Glutamatergic neuron (in vitro differentiated cells): ENCODE results near the gene ABCB10. TPM values are rescaled to one million over a fixed set of nuclear protein-coding genes. Genes with fewer than 3 reads are reported as not detected.

Source experiments
- DNase-seq: peaks from one replicate; pipeline ENCODE4 v3.0.0; 2022
- H3K27ac Mint-ChIP-seq: one replicate; pipeline ENCODE4 v1.8.0; 2020; ENCODE audit warnings: mild to moderate bottlenecking, mixed read lengths, inconsistent platforms; ENCODE audit not compliant: unreplicated experiment
- H3K27me3 Mint-ChIP-seq: one replicate; pipeline ENCODE4 v1.8.0; 2020; ENCODE audit warnings: mild to moderate bottlenecking, moderate library complexity, mixed read lengths, inconsistent platforms; ENCODE audit not compliant: unreplicated experiment
- H3K36me3 Mint-ChIP-seq: one replicate; pipeline ENCODE4 v1.8.0; 2020; ENCODE audit warnings: mild to moderate bottlenecking, mixed read lengths, inconsistent platforms; ENCODE audit not compliant: unreplicated experiment
- H3K4me1 Mint-ChIP-seq: one replicate; pipeline ENCODE4 v1.8.0; 2020; ENCODE audit warnings: mild to moderate bottlenecking, low read depth, mixed read lengths, inconsistent platforms; ENCODE audit not compliant: unreplicated experiment
- H3K4me3 Mint-ChIP-seq: one replicate; pipeline ENCODE4 v1.8.0; 2020; ENCODE audit warnings: mild to moderate bottlenecking, mixed read lengths, inconsistent platforms; ENCODE audit not compliant: unreplicated experiment
- H3K9me3 Mint-ChIP-seq: one replicate; pipeline ENCODE4 v1.8.0; 2020; ENCODE audit warnings: mild to moderate bottlenecking, moderate library complexity, mixed read lengths, inconsistent platforms; ENCODE audit not compliant: unreplicated experiment
- total RNA-seq: library from RNA; stranded (reverse); fragmentation: NEBNext Ultra II Directional; extraction: Animal tissue kit (Norgen Biotek cat#: 25700); gene quantifications from one replicate; pipeline ENCODE4 v1.2.1, GENCODE V29; 2021; ENCODE audit not compliant: unreplicated experiment
- TF ChIP-seq, protein P1 (sequence below): fragments of 200-600 bp; sonication (generic); IDR thresholded peaks from one replicate; pipeline ENCODE4 v1.5.0; 2021; ENCODE audit not compliant: partially characterized antibody, unreplicated experiment

ABCB10 gene
- total RNA-seq, 1 donor from 2014 or later, result 15.0 TPM

DNA sequence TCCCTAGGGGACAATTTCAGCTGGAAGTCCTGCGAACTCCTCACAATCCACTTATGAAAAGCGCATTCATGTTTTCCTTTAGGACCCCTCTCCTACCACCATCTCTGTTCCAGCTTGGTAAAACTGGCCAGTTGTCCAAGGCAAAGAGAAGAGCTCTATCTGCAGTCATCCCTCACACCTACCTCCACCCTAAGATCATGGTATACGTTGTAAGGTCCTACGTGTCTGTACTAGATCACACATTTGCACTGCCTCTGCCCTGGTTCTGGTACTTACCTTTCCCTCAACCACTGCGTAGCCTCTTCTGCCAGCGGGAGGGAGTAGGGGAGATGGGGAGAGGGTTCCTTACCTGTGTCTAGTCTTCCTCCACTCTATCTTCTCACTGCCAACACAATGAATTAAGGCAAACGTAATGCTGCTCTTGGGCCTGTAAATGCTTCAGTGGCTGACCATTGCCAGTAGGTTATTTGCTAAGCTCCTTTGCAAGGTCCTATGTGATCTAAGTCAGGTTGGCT lies 49.6 kb downstream of the ABCB10 start:
- no peak for DNase-seq
- H3K4me1 Mint-ChIP-seq, result peaks cover 10% of the 10 kb centered on the region

GRCh38 chr1:229507951-229508822 lies 50.3 kb downstream of the ABCB10 start, which contains the start of gene NUP133:
Gene NUP133, minus strand, starts transcription at chr1:229508341. Its CDS starts 92 bp downstream, at chr1:229508249.
- TF ChIP-seq, protein P1, sequence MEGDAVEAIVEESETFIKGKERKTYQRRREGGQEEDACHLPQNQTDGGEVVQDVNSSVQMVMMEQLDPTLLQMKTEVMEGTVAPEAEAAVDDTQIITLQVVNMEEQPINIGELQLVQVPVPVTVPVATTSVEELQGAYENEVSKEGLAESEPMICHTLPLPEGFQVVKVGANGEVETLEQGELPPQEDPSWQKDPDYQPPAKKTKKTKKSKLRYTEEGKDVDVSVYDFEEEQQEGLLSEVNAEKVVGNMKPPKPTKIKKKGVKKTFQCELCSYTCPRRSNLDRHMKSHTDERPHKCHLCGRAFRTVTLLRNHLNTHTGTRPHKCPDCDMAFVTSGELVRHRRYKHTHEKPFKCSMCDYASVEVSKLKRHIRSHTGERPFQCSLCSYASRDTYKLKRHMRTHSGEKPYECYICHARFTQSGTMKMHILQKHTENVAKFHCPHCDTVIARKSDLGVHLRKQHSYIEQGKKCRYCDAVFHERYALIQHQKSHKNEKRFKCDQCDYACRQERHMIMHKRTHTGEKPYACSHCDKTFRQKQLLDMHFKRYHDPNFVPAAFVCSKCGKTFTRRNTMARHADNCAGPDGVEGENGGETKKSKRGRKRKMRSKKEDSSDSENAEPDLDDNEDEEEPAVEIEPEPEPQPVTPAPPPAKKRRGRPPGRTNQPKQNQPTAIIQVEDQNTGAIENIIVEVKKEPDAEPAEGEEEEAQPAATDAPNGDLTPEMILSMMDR, result no peak
- peak within 1 kb of the TSS; percentile 95 for H3K27ac Mint-ChIP-seq
- peaks cover 9% of the 10 kb centered on the region for H3K9me3 Mint-ChIP-seq
- no peaks in the 10 kb centered on the region for H3K36me3 Mint-ChIP-seq
- H3K4me3 Mint-ChIP-seq, result peak within 1 kb of the TSS; percentile 94
- peaks cover 10% of the 10 kb centered on the region for H3K4me1 Mint-ChIP-seq
- peaks cover 6% of the 10 kb centered on the region for H3K27me3 Mint-ChIP-seq
- peak; percentile 99 for DNase-seq

More for the DNA sequence above, 49.6 kb downstream of the ABCB10 start:
- H3K9me3 Mint-ChIP-seq, result peaks cover 9% of the 10 kb centered on the region
- peak overlapping the region; percentile 95 for H3K27ac Mint-ChIP-seq
- peak overlapping the region; percentile 94 for H3K4me3 Mint-ChIP-seq
- TF ChIP-seq, protein P1, result no peak
- H3K36me3 Mint-ChIP-seq, result no peaks in the 10 kb centered on the region
- peaks cover 6% of the 10 kb centered on the region for H3K27me3 Mint-ChIP-seq

GRCh38 chr1:229507502-229507901 lies 51.0 kb downstream of the ABCB10 start:
- H3K4me1 Mint-ChIP-seq, result peaks cover 10% of the 10 kb centered on the region
- peaks cover 9% of the 10 kb centered on the region for H3K9me3 Mint-ChIP-seq
- H3K27ac Mint-ChIP-seq, result peak overlapping the region; percentile 93
- DNase-seq, result no peak
- TF ChIP-seq, protein P1, result no peak
- peaks cover 6% of the 10 kb centered on the region for H3K27me3 Mint-ChIP-seq
- H3K4me3 Mint-ChIP-seq, result peak overlapping the region; percentile 94
- H3K36me3 Mint-ChIP-seq, result no peaks in the 10 kb centered on the region

DNA sequence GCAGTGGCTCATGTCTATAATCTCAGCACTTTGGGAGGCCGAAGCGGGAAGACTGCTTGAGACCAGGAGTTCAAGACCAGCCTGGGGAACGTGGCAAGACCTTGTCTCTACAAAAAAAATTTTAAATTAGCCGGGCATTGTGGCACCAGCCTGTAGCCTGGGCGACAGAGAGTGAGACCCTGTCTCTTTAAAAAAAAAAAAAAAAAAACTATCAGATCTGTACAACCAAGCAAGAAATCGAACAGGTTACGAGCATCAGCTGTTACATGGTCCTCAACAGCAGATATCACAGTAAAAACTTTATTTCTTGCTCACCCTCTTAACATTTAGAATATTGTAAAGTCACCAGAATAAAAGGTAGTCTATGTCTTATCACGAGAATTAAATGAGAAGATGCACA lies 51.9 kb downstream of the ABCB10 start:
- peaks cover 10% of the 10 kb centered on the region for H3K4me1 Mint-ChIP-seq

More for the DNA sequence above, 51.9 kb downstream of the ABCB10 start:
- H3K9me3 Mint-ChIP-seq, result peaks cover 9% of the 10 kb centered on the region
- H3K27ac Mint-ChIP-seq, result no peak overlapping the region
- peak overlapping the region; percentile 94 for H3K4me3 Mint-ChIP-seq
- TF ChIP-seq, protein P1, result no peak
- H3K36me3 Mint-ChIP-seq, result no peaks in the 10 kb centered on the region
- peaks cover 5% of the 10 kb centered on the region for H3K27me3 Mint-ChIP-seq
- no peak for DNase-seq
